Stimulated activated CD8-positive, alpha-beta memory T cell treated with anti-CD3 and anti-CD28 coated beads, Interleukin-15, amount 100 ng/mL, for 24 hours (primary cell): ENCODE results near the gene ECE1.
A peak's percentile ranks its signal among the peaks of the same experiment; 100 is the strongest.

ENCODE experiments used
- DNase-seq: peaks from one replicate; pipeline ENCODE4 v3.0.0-alpha.2; 2020; ENCODE audit warnings: low read depth

Gene ECE1

DNA sequence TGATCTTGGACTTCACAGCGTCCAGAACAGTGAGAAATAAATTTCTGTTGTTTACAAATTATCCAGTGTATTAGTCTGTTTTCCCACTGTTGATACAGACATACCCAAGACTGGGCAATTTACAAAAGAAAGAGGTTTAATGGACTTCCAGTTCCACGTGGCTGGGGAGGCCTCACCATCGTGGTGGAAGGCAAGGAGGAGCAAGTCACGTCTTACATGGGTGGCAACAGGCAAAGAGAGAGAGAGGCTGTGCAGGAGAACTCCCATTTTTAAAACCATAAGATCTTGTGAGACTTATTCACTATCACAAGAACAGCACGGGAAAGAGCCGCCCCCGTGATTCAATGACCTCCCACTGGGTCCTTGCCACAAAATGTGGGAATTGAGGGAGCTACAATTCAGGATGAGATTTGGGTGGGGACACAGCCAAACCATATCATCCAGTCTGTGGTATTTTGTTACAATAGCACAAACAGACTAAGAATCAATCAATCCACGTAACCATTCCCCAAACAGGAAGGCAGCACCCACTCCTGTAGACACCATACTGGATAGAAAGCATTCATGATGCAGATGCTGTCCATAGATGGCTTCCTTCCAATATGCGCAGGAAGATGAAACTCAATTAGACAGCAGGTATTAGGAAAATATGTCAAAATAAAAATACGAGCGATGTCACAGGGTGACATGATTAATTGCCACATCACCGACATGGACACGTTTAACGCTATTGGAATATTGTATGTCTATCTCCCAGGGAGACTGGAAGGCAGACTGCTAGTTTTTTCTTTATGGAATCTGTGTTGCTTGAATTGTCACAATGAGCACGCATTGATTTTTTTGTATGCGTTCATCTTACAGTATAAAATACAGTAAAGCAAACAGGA, 22.8 kb downstream of the ECE1 start:
- no peak for DNase-seq

DNA sequence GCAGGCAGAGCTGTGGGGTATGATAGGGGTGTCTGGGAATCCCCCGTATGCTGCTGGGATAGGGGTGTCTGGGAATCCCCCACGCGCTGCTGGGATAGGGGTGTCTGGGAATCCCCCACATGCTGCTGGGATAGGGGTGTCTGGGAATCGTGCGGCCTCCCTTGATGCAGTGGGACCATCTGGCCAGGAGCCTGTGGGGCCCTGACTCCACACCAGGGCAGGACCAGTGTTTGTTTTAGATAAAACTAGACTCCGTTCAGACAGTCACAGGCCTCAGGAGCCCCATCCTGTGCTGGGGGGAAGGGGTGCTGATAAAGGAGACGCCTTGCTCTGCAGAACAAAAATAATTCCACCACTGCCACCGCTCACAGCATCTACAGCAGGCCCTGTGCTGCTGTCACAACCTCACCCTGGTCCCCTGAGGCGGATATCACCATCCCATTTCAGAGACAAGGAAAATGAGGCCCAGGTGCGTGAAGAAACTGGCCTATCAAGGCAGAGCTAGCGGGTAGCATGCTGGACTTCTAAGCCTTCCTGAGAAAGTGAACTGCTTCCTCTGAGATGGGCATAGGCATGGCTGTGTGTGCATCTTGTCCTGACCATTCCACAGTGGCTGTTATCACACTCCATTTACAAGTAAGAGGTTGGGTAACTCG, 24.0 kb downstream of the ECE1 start:
- no peak for DNase-seq

DNA sequence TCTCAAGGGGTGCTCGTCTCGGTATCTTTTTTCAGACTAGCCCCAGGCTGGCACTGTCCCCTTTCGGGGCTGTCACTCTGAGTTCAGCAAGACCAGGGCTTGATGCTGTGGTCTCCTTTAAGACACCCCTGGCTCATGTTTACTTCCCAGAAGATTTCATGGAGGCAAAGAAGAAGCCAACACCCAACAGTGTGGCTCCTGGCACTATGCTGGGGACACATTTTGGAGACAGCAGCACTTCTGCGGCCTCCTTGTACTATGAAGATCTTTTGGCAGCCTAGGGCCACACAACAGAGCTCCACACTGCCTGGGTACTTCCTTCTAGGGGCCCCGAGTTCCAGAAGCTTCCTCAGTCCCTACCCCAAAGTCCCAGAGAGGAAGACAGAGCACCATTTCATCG, 24.6 kb downstream of the ECE1 start:
- DNase-seq: no peak

DNA sequence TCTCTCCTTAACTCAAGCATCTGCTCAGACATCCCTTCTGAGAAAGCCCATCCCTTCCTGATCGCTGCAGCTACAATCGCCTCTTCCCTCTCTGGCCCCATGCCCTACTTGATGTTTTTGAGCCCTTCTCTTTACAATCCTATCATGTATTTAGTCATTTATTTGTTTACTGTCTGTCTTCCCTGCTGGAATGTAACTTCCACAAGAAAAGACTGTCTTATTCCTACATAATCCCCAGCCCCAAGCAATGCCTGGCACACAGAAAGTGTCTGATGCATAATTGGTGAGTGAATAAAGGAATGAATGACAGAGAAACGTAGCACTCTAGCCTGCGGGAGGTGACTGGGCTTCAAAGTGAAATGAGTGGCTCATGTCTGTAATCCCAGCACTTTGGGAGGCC, 25.4 kb downstream of the ECE1 start:
- no peak for DNase-seq

DNA sequence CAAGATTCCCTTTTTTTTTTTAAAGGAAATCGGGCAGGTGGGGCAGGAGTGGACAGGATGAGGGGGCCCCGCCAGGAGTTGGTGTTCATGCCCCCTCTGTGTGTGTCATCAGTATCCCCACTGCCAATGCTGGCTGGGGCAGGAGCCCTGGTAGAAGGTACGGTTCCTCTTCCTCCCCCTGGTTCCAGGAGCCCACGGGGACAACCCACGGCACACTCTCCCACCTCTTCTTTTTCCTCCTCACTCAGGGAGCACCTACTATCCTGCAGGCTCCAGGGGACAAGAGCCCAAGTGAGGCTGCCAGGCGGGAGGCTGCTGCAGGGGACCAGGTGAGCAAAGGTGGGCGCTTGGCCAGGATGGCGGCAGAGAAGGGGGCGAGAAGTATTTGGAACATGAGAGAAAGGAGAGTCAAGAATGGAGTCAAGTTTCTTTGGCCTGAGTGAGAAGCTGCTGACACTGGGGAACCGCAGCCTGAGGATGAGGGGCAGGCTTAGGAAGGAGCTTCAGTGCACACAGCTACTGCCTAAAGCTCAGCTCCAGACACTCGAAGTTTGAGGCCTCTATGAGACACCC, 26.5 kb downstream of the ECE1 start:
- no peak for DNase-seq

DNA sequence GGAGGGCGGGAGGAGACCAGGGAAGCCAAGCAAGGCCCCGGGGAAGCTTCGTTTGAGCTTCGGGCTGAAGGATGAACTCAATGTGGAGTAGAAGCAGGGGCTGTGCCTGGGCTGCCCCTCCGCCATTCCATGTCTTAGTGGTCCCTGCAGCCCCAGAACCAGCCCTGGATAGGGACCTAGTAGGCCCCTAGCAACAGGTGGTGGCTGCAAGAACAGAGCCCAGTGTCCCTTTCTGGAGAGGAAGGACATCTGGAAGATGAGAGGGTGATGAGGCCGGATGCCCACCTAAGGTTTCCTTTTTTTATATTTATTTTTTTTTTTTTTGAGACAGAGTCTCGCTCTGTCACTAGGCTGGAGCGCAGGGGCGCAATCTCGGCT, 27.2 kb downstream of the ECE1 start:
- no peak for DNase-seq

DNA sequence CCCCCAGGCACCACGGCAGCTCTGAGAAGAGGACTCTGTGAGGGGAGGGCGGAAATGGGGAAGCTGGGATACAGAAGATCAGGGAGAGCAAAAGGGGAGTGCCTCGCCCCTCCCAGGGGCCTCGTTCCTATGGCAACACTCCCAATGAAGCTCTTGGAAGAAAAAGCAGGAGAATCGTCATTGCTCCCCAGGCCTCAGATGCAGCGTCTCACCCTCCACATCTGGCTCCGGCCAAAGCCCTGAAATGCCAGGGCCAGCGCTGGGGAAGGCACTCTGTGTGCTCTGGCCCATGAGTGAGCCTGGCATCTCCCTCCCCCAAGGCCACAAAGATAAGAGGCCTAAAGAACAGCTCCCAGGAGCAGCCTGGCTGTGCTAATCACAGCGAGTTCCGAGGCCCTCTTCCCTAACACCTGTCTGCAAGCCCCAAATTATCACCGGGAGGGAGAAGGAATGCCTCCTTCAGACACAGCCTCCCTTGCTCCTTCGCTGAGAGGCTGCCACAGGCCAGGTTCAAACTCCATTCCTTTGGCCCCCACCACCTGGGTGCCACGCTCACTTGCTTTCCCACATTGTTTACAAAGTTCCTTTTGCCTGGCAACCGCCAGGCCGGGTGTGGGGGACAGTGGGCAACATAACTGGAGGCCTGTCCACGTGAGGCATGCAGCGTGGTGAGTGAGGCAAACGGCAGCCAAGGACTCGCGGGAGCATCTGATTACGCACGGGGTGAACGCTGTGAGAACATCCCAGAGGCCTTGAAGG, 27.8 kb downstream of the ECE1 start:
- no peak for DNase-seq

DNA sequence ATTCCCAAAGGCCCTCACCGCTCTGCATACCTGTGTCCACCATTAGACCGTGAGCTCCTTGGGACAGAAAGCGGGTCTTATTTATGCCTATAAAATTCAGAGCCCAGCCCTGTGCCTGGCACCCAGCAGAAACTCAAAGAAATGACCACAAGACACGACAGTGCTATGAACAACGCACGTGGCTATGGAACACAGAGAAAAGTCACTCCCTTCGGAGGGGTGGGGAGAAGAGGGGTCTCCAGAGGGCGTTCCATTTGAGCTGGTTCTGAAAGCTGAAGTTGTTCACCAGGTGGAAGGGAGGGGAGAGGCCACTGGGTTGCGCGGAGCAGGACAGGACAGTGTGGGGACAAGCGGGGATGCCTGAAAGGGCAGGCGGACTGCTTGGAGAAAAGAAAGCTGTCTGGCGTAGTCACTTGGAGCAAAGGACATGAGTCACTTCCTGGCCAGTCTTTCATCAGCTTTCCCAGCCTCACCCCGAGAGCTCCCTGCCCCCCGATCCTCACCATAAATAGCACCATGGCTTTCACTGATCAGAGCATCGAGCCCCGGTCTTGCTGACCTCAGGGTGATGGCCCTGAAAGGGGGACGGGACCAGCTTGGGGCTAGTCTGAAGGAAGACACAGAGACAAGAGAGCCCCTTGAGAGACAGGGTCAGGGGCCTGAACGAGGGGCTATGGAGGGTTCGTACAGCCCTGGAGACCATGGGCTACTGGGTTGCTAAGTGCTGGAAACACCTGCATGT, 28.5 kb downstream of the ECE1 start:
- DNase-seq: no peak

DNA sequence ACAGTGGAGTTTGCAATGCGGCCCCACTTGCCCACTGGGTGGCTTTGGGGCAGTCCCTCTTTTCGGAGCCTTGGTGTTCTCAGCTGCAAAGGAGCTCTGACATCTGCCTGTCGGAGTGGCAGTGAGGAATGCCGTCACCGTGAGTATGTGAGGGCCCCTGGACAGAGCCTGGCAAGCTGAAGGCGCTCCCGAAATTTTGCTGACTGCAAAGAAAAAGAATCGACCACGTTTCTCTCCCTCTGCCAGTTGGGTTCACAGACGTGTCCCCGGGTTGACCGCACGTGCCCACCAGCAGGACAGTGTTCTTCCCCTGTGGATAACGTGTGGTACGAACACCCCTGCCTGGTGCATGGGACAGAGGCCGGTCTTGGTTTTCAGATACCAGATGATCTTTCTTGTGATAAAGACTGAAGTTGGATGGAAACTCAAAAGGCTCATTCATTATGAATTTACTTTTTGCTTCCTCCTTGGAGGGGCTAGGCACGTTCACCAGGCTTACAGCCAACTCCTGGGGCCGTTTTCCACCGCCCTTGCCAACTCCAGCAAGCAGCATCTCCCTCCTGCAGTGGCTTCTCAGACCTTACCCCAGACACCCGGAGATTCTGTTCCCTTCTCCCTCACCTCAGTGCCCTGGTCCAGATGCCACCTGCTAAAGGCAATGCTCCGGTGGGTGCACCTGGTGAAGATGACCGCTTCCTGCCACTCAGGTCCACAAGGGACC, 29.7 kb downstream of the ECE1 start:
- DNase-seq: no peak

DNA sequence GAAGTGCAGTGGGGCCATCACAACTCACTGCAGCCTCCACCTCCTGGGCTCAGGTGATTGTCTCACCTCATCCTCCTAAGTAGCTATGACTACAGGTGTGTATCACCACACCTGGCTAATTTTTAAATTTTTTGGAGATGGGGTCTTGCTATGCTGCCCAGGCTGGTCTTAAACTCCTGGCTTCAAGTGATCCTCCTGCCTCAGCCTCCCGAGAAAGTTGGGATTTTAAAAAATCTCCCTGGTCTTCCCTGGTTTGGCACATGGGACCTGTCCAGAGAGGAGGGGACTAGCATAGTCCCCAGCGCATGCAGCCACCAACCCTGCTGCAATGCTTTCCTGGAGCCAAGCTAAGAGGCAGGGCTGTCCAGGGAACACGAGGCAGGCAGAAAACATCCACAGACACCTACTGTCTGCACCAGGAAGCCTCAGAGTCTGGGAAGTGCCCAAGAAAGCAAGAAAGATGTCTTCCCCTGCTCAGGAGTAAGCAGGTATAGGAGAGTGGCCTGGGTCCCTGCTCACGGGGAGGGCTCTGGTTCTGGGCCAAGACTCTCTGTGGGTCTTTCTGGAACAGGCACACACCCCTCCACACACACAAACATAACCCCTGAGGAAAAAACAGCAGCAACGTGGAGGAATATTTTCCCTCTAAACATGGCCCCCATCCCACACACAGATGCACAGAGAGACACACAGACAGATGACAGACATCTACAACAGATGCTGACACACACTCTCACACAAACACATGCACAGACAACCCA, 30.8 kb downstream of the ECE1 start:
- no peak for DNase-seq

DNA sequence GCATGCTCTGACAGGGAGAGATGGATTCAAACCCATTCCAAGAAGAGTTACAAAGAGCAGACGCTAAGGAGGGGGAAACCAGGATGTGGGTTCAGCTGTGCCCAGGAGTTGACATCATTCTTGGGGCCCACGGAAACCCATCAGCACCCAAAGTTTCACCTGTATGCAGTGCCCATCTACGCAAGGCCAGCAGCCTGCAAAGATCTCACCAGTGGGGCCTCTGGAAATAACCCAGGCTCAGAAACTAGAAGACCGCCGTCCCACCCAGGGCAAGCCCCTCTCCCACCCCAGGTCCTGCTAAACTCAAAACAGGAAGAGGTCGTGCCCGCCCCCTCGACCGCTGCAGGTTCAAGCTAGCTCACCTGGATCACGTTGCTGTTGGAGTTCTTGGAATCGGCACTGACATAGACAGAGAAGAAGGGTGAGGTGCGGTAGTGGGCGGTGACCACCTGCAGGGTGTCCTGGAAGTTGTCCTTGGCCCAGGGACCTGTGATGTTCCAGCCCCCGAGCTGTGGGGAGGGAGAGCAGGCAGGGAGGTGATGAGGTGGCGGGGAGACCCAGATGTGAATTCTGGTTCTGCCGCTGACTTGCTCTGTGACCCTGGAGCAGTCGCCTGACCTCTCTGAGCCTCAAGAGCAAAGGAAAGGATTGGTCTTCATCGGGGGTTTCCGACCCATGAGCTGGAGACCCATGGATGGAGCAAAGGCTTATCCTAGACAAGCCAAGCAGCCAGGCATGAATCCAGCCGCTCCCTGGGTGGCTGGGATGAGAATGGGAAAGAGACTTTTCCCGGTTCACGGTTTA, 31.7 kb downstream of the ECE1 start:
- no peak for DNase-seq

DNA sequence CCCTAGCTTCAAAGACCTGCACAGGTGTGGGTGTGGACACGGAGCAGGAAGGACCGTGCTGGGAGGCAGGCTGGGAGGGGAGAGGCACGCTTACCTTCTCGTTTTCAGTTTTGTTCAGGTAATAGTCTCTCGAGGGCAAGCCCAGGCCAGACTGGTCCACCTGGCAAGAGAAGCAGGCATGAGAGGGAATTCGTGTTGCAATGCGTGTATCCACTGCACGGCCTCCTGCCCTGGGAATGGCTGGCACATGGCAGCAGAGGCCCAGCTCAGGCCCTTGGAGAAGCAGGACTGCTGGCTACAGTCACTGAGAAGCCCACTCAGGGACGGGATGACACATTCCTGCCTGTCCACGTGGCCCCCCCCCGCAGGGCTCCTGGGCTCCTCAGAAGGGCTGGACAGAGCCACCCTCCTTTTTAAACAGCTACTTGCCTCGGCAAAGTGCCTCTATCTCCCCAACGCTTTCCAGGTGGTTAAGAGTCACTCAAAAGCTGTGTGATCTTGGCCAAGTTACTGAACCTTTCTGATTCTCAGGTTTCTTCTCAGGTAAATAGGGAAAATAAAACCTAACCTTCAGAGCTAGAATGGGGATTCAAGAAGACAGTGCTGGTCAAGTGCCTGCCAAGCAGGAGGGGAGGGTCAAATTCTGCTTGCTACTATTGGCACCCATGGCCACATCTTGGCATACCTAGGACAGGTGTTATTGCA, 32.7 kb downstream of the ECE1 start:
- no peak for DNase-seq

DNA sequence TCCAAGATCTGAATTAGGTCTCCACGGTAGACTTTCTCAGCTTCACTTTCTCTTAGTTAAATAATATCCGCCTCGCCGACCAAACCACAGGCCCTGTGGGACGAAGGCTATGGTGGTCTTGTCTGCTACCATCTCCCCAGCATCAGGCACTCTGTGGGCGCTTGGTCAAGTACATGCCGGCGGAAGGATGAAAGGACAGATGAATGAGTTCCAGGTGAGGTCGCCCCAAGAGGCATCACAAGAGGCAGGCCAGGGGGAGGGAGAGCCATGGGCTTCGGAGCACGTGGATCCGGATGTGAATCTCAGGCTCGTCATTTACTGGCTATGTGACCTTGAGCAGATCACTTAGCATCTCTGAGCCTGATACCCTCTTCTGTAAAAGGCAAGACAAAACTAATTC, 33.5 kb downstream of the ECE1 start:
- DNase-seq: no peak

DNA sequence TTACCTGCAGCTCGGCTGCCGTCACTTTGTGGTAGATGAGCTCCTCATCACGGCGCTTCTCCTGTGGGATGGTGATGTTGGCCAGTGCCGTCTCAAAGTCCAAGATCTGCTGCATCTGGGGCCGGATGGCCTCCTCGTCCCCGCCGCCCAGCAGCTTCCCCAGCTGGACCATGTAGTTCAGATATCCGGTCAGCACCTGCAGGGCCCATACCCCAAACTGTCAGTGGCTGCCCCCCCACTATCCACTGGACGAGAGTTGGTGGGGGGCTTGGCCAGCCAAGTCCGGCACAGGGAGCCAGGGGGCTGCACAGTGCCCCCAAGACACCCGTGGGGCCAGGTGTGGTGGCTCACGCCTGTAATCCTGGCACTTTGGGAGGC, 34.3 kb downstream of the ECE1 start:
- no peak for DNase-seq

DNA sequence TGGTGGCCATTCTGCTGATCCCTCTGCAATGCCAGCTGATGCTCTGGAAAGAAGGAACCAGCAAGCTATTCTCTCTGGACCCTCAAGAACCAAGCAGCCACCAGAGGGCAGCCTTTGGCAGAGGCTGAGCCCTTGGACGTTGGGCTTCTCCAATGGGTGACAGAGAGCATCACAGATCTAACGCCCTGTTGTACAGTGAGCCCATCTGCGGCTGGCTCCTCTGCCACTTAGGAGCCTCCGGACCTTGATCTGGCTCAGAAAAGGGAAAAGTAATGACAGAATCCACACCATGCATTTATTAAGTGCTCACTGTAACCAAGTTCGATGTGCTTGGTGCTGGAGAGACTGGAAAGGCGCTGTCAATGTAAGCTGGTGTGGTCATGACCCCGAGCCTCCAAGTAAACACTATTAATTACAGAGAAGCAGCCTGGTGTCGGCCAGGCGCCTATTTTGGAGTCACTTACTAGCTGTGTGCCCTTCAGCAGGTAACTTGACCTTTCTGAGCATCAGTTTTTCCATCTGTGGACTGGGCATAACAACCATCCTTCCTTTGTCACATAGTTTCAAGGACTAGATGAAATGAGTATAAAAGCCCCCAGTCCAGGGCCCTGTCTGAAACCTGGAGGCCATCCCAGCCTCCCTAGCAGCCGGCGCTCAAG, 34.9 kb downstream of the ECE1 start:
- DNase-seq: peak; percentile 56

DNA sequence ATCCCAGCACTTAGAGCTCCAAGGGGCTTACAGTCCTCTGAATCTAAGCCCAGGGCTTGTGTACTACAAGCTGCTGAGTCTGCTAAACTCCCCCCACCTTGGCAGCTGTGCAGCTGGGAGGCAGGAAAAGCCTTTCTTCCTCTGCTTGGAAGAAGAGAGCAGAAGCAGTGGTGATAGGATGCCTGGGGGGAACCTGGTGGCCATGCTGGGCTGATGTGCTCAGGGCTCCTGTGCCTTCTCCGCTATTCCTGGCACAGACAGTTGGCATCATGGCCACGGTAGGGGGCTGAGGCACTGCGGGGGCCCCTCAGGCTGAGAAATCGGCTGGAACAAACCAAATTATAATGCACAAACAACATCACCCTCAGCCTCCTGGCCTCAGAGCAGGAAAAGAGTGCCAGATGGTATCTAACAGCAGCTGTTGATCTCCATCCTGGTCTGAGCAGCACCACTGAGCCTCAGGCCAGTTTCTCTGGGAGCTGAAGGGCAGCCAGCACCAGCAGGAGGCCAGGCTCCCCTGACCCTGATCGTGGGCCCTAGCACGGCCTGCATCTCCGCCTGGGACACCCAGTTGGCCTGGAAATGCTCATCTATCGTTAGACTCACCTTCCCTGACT, 35.8 kb downstream of the ECE1 start:
- no peak for DNase-seq

DNA sequence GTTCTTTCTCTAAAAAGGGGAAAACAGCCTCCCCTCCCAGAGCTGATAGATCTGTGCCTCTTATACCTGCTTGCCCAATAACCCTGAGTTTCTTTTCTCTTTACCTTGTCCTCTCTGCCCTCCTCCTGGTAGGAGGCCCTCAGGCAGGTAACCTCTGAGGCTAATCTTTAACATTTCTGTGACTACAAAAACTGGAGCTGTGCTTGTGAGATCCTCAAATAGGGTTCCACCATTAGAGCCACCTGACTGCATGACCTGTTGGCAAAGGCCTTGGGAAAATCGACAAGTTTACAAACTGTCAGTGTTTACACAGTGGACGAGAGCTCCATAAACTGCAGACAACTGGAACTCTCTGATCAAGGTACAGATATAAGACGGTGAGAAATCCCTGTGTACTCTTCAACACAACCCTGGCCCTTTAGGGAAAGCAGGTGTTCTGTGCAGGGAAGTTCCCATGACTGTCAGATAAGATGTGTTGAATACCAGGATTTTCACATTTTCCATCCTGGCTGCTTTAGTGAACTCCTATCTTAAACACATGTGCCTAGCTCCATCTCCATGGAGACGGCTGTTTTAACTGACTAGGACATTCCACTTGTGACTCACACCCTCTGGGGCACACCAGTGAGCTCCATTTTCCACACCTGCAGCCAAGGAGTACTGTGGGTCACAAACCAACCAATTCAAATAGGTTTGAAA, 38.3 kb downstream of the ECE1 start:
- no peak for DNase-seq
